Panc1 (cell line): ENCODE results near the gene RELL1. TPM values are rescaled to one million over a fixed set of nuclear protein-coding genes. Genes with fewer than 3 reads are reported as not detected.

Experiments used
- ATAC-seq: fragments of 200-7000 bp; cut with Tn5 transposase; 2 replicates; pipeline ENCODE4 v1.9.1; 2020; ENCODE audit warnings: mild to moderate bottlenecking, moderate library complexity
- BruUV-seq: library from RNA; stranded (reverse); fragments of 400-500 nt; replicated peaks from 2 replicates; lab custom pipeline; 2021; lab: Mats Ljungman, UMichigan
- CTCF ChIA-PET: fragments of 300-600 bp; sonication (Branson Sonifier 250); formaldehyde crosslinking; loops from one replicate; lab custom pipeline; 2022; ENCODE audit warnings: antibody characterized with exemption; lab: Charles Lee
- POLR2A ChIA-PET: fragments of 300-600 bp; sonication (Branson Sonifier 250); formaldehyde crosslinking; loops from one replicate; lab custom pipeline; 2022; ENCODE audit warnings: antibody characterized with exemption; lab: Charles Lee
- DNase-seq: peaks from one replicate; pipeline ENCODE4 v3.0.0-alpha.2; 2010; ENCODE audit warnings: low read depth, low spot score
- H3K27ac ChIP-seq: 2 replicates; pipeline ENCODE4 v1.5.1; 2011; ENCODE audit warnings: mild to moderate bottlenecking, low read length, inconsistent platforms
- H3K27me3 ChIP-seq: fragments of 200-500 bp; sonication (Bioruptor generic); 2 replicates; pipeline ENCODE4 v1.6.0; 2014; ENCODE audit warnings: low read length, inconsistent platforms; ENCODE audit not compliant: control insufficient read depth, insufficient read depth
- H3K36me3 ChIP-seq: fragments of 200-500 bp; sonication (Bioruptor generic); 2 replicates; pipeline ENCODE4 v1.5.1; 2014; ENCODE audit warnings: inconsistent platforms, mild to moderate bottlenecking, low read length, moderate library complexity; ENCODE audit not compliant: control insufficient read depth, insufficient read depth
- H3K4me1 ChIP-seq: 2 replicates; pipeline ENCODE4 v1.5.1; 2011; ENCODE audit warnings: inconsistent platforms, mild to moderate bottlenecking, low read length, moderate library complexity; ENCODE audit not compliant: control insufficient read depth, insufficient read depth
- H3K4me3 ChIP-seq, 2 experiments: 2 replicates each; pipeline ENCODE4 v1.5.1; 2011 to 2012; ENCODE audit warnings: low read depth in 2 of 2, low read length in 2 of 2, mild to moderate bottlenecking in 2 of 2, inconsistent platforms in 1 of 2, moderate library complexity in 1 of 2
- H3K9me3 ChIP-seq: fragments of 200-500 bp; sonication (Bioruptor generic); 2 replicates; pipeline ENCODE4 v1.5.1; 2014; ENCODE audit warnings: low read depth, mild to moderate bottlenecking, inconsistent platforms, low read length, moderate library complexity; ENCODE audit not compliant: control insufficient read depth, insufficient read depth
- POLR2AphosphoS5 ChIP-seq: IDR thresholded peaks from 2 replicates; pipeline ENCODE4 v1.6.1; 2012; ENCODE audit warnings: mild to moderate bottlenecking, low read depth, low read length, moderate library complexity
- REST ChIP-seq, 2 experiments: IDR thresholded peaks; 2 replicates each; pipeline ENCODE4 v1.6.1; 2011 to 2012; ENCODE audit warnings: low read depth in 2 of 2, control low read depth in 1 of 2, low read length in 1 of 2, mild to moderate bottlenecking in 1 of 2, moderate library complexity in 1 of 2; ENCODE audit not compliant: insufficient read depth in 1 of 2
- SIN3A ChIP-seq: IDR thresholded peaks from 2 replicates; pipeline ENCODE4 v1.6.1; 2012; ENCODE audit warnings: low read depth, mild to moderate bottlenecking, low read length, moderate library complexity, borderline replicate concordance; ENCODE audit not compliant: insufficient read depth
- TCF7L2 ChIP-seq: IDR thresholded peaks from 2 replicates; pipeline ENCODE4 v1.6.1; 2011; ENCODE audit warnings: mild to moderate bottlenecking, low read depth, low read length, inconsistent platforms
- in situ Hi-C: cut with HindIII; loops from 2 replicates; pipeline ENCODE4 v1.10.0; 2016; ENCODE audit warnings: low sequenced_read_pairs, low pct_unique_long_range_greater_than_20kb
- intact Hi-C: fragments of 100-400 bp; cut with micrococcal nuclease; formaldehyde crosslinking; loops from one replicate; pipeline ENCODE4 v1.10.0; 2022; ENCODE audit not compliant: unreplicated experiment
- total RNA-seq: library from RNA; stranded (reverse); gene quantifications from one replicate; pipeline ENCODE4 v1.2.1, GENCODE V29; 2021; ENCODE audit not compliant: unreplicated experiment
- TF ChIP-seq, protein P1 (sequence below): fragments of 450-650 bp; IDR thresholded peaks from 2 replicates; pipeline ENCODE4 v1.5.1; 2017; ENCODE audit warnings: mild to moderate bottlenecking

RELL1 gene
- total RNA-seq, 1 experiment from 2014 or later, result 29.1 TPM

GRCh38 chr4:37710491-37710890 is 24.3 kb upstream of the RELL1 start:
- in situ Hi-C loops (no loop called here), intact Hi-C loops (no loop called here)
- no peaks in the 10 kb centered on the region for H3K4me1 ChIP-seq
- no peak for DNase-seq
- H3K27ac ChIP-seq, result no peak overlapping the region
- BruUV-seq, result no TSS peak
- no peak overlapping the region for H3K4me3 ChIP-seq
- POLR2A ChIA-PET, result no interaction called here
- CTCF ChIA-PET, result no interaction called here
- no peak for ATAC-seq
- TF ChIP-seq SIN3A (no peak), REST (IDR thresholded peaks at IDR 0.05; ENCODE audit: insufficient read depth in 1 of 2, low read depth in 2 of 2, low read length in 1 of 2) (no peak), TCF7L2 (no peak), POLR2AphosphoS5 (no peak)
- TF ChIP-seq, protein P1, sequence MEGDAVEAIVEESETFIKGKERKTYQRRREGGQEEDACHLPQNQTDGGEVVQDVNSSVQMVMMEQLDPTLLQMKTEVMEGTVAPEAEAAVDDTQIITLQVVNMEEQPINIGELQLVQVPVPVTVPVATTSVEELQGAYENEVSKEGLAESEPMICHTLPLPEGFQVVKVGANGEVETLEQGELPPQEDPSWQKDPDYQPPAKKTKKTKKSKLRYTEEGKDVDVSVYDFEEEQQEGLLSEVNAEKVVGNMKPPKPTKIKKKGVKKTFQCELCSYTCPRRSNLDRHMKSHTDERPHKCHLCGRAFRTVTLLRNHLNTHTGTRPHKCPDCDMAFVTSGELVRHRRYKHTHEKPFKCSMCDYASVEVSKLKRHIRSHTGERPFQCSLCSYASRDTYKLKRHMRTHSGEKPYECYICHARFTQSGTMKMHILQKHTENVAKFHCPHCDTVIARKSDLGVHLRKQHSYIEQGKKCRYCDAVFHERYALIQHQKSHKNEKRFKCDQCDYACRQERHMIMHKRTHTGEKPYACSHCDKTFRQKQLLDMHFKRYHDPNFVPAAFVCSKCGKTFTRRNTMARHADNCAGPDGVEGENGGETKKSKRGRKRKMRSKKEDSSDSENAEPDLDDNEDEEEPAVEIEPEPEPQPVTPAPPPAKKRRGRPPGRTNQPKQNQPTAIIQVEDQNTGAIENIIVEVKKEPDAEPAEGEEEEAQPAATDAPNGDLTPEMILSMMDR, result no peak
- peaks cover 3% of the 10 kb centered on the region; the same call in 1 of the 2 replicates for H3K27me3 ChIP-seq
- H3K36me3 ChIP-seq, result no peaks in the 10 kb centered on the region
- H3K9me3 ChIP-seq, result no peaks in the 10 kb centered on the region

GRCh38 chr4:37706032-37706431 is 19.9 kb upstream of the RELL1 start:
- no peak for TF ChIP-seq POLR2AphosphoS5
- no peak for TF ChIP-seq TCF7L2
- TF ChIP-seq, protein P1, result no peak
- TF ChIP-seq REST (IDR thresholded peaks at IDR 0.05; ENCODE audit: insufficient read depth in 1 of 2, low read depth in 2 of 2, low read length in 1 of 2), result no peak
- TF ChIP-seq SIN3A, result no peak
- no peak overlapping the region for H3K4me3 ChIP-seq
- H3K4me1 ChIP-seq, result no peaks in the 10 kb centered on the region
- no TSS peak for BruUV-seq
- POLR2A ChIA-PET, result no interaction called here
- H3K36me3 ChIP-seq, result no peaks in the 10 kb centered on the region
- no peaks in the 10 kb centered on the region for H3K9me3 ChIP-seq
- in situ Hi-C loops (no loop called here), intact Hi-C loops (no loop called here)
- CTCF ChIA-PET, result no interaction called here
- ATAC-seq (no peak), DNase-seq (no peak)
- H3K27me3 ChIP-seq, result no peaks in the 10 kb centered on the region
- H3K27ac ChIP-seq, result no peak overlapping the region
